SKM-1 treated with dmso at 0.1 percent for 144 hours (cell line): ENCODE data around the gene CHRND.

ENCODE experiments used
- DNase-seq: peaks from one replicate; lab custom pipeline; 2025; ENCODE audit not compliant: unreplicated experiment; lab: John Stamatoyannopoulos, UW

The CHRND gene

DNA sequence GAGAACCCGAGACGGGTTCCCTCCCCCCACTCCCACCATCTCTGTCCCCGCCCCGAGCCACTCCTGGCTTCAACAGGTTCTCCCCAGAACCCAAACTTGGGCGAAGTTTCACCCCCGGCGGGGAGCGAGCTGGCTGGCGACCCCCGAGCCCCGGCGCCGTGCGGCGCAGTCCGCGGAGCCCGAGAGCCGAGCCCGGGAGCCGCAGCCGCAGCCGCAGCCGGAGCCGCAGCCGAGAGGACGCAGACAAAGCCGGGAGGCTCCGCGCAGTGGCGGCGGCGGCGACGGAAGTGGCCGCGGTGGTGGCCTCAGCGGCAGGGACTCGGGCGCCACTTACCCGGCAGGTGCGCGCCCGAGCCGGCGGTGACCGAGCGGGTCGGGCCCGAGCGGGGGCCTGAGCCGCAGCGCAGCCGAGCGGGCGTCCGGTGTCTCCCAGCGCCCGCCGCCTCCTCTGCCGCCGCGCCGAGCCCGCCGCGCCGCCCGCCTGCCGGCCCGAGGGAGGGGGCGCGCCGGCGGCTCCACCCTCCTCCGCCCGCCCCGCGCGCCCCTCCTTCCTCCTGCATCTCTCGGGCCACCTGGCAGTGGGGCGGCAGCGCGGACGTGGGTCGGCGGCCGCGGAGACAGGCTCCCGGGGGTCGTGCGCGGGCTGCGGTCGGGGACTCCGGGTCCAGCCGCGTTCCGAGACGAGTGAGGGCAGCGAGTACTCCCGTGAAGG lies 38.4 kb upstream of the CHRND start, which contains the start of gene ECEL1:
Gene ECEL1, minus strand, starts transcription at position 450 of the 712 bp plus-strand sequence. CDS start 1,181 bp downstream, outside the sequence.
- no peak for DNase-seq

DNA sequence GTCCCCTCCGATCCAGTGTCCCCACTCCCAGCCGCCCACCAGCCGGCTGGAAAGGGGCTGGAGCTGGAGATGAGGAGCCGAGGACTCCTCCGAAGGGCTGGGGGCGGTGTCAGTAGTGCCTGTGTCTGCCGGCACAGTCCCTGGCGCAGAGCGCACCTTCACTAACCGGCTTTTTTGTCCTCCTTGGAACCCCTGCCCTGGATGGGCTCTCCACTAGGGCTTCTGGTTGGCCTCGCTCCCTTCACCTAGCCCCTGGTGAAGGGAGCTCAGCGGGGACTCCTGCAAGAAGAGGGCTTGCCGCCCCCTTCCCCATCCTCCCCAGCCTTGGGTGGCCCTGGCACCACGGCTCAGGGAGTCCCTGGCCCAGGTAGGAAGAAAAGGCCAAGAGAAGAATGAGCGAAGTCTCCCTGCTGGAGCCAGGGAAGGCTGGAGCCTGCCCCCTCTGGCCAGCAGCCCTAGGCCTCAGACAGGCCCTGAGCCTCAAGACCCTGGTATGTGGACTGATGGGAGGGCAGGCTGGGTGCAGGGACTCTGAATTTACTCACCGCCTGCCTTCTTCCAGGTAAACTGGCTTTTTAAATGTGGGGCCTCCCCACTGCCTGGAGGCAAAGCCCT lies 37.8 kb upstream of the CHRND start:
- DNase-seq: no peak

DNA sequence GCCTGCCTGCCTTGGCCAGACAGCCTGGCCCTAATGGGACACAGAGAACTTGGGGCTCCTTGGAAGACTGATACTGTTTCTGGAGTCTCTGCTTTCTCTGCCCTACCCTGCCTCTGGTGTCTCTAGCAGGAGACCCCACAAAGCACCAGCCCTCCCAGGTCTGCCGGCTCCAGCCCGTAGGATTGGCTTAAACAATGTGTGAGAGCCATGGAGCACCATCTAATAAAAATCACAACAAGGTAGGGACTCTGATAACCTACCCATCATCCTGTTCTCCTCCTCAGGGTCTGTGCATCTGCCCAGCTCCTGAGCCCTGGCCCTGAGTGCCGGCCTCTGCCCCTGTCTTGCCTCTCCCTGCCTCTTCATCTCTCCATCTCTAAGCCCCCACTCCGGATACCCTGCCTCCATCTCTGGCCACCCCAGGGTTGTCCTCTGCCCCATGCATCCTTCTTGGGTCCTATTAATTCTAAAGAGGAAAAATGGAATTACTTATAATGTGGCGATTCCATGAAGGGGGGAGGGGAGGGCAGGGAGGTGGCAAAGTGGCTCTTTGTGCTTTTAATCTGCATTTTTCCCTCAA lies 37.1 kb upstream of the CHRND start:
- no peak for DNase-seq

DNA sequence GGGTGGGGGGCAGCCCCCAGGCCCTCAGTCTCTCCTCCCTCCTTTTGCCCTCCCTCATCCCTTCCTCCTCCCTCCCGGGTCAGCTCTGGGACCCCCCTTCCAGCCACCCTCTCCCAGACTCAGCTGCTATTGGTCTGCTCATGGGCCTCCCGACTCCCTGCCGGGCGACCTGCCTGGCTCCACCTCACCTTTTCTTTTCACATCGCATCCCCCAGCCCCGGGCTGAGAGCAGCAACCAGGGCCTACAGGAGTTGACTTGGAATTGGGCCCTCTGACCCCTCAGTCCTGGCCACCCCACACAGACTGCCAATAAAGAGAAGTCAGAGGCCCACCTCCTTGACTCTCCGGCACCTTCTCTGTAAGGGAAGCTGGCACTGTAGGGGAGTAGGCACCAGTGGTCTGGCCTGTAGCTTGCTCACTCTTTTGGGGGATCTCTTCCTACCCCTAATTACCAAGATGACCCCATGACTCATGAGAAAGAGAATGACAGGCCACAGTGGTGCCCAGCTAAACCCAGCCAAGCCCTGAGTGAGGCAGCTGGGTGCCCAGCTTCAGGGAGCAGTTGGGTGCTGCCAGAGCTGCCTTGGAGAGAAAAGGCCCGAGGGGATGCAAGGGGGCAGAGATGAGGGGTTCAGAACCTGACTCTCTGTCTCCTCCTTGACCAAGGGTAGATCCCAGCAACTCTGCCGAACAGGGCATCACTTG lies 36.3 kb upstream of the CHRND start:
- no peak for DNase-seq

DNA sequence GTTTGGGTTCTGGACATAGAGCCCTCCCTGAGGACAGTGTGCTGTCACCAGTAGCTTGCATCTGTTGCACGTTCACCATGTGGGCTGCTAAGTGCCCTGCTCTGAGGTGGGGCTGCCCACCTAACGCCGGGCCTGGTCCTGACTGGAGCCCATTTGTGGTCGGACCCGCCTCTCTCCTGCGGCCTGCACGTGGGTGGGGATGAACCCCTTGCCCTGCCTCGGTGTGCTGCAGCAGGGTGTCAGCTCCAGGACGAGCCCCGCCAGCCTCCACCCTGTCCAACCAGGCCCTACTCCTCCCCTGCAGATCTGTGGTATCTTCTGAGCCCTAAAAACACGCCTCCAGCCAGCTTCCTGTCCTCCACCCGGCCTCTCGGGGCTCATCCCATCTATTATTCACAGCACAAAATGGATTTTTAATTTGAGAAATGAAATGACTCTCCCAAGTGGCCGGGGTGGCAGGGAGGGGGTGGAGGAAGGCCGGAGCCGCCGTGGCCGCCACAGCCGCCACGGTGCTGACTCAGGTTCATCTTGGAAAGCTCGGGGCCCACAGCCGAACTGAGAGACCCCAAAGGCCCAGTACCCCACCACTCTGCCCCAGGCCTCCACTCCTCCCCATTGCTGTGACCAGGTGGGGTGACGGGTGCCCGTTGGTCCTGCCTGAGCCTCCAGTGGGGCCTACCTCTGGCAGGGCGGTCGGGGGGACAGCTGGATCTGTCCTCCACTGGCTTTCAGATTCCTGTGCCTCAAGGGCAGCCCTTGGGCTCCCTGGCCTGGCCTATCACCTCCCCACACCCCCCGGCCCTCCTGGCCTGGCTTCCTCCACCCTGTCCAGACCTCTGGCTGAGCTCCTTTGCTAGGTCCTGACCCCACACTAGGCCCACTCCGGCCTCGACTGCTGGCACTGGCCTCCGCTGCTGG lies 35.5 kb upstream of the CHRND start:
- no peak for DNase-seq

DNA sequence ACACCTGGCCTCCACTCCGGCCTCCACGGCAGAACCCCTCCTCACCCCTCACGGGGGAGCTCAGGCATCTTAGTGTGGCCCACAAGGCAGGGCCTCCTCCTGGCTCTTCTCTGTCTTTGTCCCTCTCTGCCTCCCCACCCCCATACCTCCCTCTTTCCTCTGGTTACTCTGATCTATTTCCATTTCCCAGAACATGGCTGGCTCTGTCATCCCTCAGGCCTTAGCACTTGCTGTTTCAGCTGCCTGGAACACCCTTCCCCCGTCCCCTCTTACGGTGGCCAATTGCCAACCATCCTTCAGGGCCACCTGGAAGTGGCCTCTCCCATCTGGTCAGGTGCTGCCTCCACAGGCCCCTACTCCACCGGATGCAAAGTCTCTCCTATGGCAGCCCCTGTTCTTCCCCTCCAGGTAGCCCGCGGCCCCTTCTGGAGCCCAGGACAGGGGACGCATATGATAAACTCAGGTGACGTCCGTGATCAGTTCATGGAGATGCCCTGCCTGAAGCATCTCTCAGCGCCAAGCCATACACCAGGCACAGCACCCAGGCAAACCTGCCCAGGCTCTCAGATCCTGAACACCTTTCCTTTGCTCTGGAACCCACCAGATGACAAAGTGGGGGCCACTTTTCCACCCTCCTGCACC lies 34.7 kb upstream of the CHRND start:
- DNase-seq: no peak

DNA sequence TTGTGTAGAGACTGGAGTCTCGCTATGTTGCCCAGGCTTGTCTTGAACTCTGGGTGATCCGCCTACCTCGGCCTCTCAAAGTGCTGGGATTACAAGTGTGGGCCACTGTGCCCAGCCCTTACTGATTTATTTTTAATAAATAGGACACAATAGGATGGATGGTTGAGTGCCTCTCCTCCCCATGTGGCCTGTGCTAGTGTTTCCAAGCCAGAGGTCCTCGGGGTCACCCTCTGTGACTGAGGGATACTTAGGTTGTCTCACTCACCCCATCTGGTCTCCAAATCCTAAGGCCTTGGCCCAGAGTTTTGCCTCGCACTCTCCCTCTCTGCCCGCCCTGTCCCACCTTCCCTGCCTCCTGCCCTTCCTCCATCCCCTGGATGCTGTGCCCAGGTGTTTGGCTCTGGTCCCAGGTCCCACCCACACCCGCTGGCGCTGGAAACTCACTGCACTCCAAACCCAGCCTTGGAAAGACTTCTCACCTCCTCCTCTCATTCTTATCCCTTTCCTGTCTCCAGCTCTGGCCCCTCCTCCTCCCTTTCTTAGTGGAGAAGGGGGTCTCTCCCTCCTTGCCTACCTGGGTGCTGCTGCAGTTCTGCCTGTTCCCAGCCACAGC lies 33.6 kb upstream of the CHRND start:
- no peak for DNase-seq

DNA sequence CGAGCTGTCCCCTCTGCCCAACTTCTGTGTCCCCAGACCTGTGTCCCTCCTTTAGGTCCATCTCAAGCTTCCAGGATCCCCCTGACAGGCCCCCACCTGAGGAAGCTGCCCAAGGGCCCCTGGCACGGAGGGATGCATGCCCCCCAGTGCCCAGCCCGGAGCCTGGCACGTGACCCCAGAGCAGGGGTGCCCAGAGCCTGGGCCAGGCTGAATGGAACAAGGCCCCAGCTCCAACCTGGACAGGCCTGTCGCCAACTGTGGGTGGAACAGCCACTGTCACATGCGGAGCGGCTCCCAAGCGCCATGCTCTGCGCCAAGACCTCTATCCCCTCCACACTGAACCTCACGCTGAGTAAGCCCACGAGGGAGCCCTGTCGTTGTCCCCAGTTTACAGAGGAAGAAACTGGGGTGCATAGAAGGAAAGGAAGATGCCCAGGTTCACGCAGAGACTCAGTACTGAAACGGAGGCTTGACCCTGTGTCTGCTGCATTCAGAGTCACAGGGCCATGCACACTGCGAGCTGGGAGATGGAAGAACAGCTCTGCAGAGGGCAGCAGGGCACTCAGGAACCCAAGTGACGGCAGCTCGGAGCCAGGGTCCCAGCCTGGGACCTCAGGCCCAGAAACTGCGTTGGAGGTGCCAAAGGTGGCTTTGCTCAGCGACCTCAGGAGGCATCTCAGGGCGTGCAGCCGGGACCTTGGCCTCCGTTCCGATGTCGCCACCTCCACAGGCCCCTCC lies 32.8 kb upstream of the CHRND start:
- DNase-seq: no peak

DNA sequence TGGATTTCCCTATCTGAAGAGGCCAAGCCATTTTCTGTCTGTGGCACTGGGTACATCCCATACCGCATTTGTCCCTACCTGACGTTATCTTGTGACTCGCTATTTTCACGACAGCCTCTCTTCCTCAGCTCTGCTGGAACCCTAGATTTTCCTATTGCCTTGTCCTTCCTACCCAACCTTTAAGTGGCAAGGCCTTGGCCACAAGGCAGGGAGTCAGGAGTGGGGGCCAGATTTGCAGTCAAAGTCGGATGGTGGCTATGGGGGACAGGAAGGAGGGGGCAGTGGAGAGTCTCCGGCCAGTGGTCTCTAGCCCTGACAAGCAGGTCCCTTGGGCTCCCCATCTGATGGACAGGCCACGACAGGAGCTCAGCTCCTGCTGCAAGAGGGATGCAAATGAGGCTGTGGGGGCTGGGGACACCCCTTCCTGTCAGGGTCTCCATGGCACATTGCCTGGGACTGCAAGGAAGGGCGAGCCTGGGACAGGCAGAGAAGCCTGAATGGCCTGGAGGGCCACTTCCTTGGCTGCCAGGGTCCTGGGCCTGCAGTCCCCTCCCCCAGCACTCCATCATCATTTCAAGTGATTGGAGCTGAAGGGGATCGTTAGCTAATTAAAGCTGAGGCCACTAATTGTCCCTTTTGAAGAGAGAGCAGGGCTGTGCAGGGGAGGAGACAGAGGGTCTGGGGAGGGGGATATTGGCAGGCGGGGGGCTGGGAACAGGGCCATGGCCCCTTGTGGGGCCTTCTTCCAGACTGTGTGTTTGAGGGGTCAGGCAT lies 32.1 kb upstream of the CHRND start:
- DNase-seq: no peak

DNA sequence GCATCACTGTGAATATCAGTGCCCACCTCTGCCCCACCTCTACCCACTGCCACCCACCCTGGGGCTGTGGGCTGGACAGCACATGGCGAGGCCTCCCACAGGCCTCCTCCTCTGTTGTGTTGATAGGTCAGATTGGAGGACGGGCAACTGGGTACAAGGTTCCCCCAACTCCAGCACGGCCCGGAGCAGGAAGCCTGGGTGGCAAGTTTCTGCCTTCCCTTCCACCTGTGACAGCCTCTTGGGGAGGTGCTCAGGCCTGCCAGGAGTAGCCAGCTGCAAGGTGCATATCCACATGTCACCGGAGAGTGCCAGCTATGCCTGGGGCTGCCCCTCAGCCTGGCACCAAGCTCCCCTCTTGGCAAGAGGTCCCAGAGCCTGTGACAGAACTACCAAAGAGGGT lies 31.4 kb upstream of the CHRND start:
- DNase-seq: no peak

DNA sequence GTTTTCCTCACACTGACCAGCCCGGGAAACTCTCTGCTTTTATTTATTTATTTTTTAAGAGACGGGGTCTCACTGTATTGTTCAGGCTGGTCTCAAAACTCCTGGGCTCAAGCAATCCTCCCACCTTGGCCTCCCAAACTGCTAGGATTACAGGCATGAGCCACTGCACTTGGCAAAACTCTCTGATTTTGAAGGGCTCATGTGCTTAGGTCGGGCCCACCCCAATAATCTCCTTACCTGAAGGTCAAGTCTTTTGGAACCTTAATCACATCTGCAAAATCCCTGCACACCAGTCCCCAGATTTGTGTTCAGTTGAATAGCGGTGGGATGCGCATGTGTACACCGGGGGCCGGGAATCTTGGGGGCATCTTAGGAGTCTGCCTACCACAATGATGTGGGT lies 30.7 kb upstream of the CHRND start:
- DNase-seq: no peak

DNA sequence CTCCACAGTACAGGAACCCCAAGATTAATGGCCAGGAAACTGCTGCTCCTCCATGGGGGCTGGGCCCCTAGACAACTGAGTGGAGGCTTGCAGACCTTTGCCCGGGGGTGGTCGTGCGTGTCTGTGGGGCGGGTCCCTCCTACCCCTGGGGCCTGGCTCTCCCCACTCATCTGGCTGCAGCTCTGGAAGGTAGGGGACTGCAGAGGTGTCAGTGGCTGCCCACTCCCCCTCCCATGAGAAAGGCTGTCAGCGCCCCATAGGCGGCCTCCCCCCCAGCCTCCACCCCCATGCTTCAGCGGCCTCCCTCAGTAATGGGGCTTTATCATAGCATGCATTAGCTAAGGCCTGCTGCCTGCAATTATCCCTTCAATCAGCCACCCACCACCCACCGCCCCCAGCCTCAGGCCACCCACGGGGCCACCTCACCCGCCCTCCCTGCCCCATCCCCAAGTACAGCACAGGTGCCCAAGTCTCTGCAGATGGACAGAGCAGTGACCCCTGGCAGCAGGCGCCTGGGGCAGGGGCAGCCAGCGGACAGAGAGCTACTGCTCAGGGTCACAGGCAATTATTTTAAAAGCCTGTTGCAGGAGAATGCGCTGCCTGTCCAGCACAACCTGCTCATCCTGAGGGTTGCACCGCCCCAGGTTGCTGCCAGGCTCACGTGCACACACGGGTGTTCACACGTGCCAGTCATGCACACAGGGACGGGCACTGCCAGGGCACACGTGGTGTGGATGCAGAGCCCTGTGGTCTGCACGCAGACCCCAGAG lies 29.3 kb upstream of the CHRND start:
- no peak for DNase-seq

DNA sequence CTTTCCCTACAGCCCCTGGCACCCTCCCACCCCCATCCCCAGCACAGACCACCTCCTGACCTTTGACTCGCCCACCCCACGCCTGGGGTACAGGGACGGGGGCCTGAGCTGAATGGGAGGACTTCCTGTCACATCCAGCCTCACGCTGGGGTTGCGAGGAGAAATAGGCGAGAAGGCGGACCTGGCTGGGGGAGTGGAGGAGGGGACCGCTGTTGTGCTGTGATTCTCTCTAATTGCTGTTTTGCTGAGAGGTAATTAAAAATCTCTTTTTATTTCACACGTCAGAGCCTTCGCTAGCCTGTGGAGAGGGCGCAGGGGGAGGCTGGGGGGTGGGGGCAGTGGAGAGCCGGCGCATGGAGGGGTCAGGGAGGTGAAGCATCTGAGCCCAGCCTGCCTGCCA lies 28.6 kb upstream of the CHRND start:
- DNase-seq: no peak

DNA sequence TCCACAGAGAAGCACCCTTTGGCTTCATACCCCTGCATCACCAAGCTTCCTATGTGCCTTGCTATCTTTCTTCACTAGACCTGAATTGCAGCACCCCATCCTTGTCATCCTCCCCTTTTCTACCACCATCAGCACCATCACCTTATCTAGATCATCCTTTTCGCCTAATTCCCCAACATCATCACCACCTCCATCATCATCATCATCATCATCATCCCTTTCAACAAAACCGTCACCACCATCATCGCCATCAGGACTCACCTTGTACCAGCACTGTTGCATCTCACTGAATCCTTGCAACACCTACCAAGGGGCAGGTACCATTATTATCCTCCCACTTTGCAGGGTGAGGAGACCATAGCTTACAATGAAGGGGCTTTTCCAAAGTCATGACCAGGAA lies 27.5 kb upstream of the CHRND start:
- no peak for DNase-seq

DNA sequence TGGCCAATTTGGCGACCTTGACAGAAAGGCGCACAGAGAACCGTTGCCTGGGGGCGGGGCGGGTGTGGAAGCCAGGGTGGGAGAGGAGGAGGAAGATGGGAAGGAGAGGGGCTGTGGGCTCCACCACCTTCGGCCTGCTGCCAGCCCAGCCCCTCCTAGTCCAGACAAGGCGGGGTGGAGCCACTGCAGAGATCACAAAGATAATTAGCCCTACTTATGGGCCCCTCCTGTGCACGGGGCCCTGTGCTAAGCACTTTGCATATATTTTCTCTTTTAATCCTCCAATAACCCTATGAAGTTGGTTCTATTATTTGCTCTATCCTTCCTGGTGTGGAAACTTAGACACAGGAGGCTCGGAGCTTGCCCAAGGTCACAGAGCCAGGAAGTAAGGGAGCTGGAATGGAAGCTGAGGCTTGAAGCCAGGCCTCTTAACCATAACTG lies 24.6 kb upstream of the CHRND start:
- DNase-seq: no peak

DNA sequence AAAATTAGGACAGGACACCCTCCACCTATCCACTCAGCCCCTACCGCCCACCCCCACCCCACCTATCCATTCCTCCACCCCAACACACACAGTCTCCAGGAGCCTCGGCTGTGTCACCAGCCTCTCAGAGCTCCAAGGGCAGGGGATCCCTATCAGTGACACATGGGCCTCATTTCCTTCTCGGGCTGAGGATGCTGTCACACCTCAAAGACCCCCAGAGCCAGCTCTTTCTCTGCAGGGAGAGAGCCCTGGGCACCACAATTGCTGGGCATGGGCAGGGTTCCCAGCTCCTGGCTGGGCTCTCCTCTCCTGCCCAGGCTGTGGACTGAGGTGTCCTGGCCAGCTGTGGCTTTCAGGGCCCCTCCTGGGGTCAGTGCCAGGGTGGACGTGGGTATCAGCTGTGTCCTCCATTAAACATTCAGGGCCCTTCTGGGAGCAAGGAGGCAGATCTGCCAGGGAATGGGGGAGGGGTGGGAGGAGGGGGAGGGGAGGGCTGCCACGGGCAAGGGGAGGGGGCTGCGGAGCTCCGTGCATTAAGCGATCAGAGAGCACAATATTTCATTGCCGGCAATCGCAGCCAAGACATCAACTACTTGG lies 24.1 kb upstream of the CHRND start:
- DNase-seq: no peak

DNA sequence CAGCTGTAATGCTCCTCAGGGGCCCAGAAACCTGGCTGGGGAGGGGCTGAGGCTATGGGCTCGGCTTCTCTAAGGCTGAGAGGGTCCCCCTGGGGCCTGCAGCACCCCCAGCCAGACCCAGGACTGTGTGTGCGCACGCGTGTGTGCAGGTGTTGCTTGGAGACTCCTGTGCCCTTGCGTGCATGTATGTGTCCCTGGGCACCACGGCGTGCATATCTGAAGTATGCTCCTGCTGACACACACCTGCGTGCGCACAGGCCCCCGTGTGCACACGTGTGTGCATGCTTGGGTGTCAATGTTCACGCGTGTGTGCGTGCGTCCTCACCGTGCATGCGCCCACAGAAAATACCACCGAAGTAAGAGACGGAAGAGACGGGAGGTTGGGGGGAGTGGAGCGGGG lies 23.4 kb upstream of the CHRND start:
- no peak for DNase-seq
